CD4-positive, alpha-beta T cell treated with Interleukin-4 for 4 hours (primary cell): Measurements from ENCODE around the gene CYFIP1.
"Not testable (repeated sequence)": the region's sequence is repeated elsewhere in the genome, so short reads cannot be mapped to it uniquely, and the experiment has no call there.

Source experiments
- DNase-seq: peaks from one replicate; pipeline ENCODE4 v3.0.0-alpha.2; 2020

Gene CYFIP1

DNA sequence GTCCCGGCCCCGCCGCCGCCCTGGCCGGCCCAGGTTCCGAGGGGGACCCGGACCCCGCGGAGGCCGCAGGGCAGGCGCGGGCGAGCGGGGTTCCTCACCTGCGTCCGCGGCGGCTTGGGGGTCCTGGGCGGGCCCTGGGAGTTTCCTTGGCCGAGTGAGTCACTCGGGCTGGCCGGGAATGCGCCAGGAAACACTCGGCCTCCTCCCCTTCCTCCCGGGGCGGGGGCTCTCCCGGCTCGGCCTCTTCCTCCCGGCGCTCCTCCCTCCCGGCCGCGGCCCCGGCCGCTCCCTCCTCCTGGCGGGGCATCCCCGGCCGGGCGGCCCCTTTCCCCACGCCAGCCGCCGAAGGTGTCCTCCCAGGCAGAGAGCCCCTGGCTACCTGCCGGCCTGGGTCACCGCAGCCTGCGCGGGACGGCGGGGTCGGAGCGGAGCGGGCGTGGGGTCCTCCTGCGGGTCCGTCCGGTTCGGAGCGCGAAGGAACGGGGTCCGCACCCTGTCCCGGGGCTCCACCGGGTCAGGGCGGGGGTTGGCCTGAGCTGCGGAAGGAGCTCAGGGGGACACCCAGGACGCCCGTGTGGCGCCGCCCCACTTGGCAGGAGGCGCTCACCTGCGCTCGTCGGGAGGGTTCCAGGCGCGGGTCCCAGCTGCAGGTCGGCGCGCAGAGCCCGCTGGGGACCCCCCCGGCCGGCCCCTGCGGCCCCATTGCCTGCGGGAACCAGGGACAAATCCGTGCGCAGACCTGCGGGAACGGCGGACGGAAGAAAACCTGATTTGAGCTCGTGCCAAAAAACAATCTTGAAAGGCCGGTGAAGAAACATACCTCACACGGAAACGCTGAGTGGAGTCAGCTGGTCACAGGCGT is at the start of gene CYFIP1:
CYFIP1 (minus strand) TSS at position 180 of the 862 bp plus-strand sequence. CDS start 33,083 bp downstream, outside the sequence.
- peak; percentile 4 for DNase-seq

DNA sequence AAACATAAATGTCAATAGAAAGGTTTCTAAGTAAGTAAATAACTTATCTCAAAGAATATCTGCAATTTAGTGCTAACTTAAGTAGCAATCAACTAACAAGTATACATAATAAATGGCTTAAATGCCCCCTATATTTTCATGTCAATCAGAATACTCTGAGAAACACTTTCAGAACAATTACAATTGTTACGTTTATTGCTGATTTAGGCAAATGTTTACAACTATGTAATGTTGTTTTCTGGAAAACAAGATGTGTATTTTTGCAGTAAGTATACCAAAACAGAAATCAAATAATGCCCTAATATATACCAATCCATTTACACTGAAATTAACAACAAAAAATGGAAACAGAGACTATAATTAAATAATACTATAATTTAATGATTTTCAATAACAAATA is 46.0 kb upstream of the CYFIP1 start:
- DNase-seq: no peak

DNA sequence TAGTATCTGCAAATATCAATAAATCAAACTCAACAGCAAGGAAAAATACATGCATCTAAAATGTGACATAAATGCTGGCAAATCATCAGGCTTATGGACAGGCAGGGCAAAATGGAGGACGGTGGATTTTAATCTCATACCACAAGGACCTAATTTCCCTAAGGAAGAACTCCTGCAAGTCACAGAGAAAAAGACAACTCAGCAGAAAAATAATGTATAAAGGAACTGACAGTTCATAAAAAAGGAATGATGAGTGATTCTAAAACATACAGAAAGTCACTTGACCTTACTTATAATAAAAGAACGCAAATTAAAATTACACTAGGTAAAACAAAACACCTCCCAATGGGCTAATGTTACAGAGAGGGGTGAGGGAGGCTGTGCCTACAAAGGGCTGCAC is 42.0 kb upstream of the CYFIP1 start:
- no peak for DNase-seq

DNA sequence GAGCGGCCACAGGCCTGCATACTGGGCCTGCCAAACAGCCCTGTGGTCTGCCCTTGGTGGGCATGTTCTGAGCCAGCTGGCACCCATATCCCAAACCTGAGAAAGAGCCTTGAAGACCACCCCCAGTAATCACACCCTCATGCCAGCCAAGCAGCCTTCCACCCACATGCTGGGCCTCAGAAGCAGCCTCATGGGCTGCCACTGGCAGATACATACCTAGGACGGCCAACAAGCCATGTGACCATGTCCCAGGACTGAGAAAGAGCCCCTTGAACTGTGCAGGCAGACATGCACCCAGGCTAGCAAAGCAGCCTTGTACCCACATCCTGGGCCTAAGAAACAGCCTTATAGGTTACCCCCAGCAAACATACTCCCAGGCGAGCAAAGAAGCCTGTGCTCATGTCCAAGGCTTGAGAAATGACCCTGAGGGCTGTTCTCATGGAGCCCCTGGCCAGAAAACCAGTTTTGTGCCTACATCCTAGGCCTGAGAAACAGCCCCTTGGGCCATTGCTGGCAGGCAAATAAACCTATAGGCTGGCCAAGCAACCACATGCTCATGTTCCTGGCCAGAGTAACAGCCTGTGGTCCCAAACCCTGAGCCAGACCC is 34.3 kb upstream of the CYFIP1 start:
- DNase-seq: no peak

DNA sequence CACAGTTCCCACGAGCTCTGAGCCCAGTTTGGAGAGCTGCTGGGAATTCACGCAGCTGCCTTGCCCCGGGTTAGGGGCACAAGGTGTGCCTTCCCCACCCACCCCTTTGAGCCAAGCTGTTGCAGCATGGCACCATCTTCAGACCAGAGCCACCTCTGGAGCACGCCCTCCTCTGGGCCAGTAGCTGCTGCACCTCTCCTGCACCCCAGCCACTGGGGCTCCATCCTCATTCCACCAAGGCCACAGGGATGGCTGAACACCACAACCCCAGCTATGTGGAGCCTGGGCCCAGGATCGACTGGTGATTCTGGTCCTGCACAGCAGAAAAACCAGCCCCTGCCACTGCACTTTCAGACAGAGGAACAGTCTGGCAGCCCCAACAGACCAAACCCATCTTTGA is 33.5 kb upstream of the CYFIP1 start:
- DNase-seq: no peak

DNA sequence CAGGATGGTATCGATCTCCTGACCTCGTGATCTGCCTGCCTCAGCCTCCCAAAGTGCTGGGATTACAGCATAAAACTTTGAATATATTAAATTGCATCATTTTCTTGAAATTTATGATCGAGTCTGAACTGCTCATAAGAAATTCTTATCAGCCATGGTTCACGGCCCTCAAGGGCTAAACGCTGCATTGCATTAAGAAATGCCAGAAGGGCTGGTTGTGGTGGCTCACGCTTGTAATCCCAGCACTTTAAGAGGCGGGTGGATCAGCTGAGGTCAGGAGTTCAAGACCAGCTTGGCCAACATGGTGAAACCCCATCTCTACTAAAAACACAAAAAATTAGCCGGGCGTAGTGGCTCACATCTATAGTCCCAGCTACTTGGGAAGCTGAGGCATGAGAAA is 32.4 kb upstream of the CYFIP1 start:
- DNase-seq: not testable (repeated sequence)

DNA sequence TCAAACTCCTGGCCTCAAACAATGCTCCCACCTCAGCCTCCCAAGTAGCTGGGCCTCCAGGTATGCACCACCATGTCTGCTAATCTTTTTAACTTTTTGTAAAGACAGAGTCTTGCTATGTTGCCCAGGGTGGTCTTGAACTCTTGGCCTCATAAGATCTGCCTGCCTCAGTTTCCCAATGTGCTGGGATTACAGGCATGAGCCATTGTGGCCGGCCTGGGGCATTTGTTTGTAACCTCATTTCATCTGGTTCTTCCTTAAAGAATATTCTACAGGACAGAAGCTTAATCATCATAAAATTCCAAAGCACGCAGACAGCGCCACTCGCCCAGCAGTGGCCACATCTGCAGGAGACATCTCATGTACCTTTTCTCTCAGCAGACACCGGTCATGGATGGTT is 23.6 kb upstream of the CYFIP1 start:
- no peak for DNase-seq

DNA sequence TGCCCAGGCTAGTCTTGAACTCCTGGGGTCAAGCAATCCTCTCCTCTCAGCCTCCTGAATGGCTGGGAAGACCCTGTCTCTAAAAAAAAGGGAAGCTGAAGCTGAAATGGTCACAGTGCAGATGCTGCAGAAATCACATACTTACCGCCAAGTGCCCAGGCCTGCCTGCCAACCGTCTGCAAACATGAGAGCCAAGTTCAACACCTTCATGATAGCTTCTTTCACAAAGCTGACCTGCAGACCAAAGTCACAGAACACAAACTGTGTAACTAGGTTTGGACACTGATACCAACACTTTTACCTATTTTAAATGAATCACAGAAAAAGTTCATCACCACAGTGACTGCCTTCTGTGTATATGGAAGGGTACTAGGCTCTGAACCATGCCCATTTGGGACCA is 22.8 kb upstream of the CYFIP1 start:
- no peak for DNase-seq

DNA sequence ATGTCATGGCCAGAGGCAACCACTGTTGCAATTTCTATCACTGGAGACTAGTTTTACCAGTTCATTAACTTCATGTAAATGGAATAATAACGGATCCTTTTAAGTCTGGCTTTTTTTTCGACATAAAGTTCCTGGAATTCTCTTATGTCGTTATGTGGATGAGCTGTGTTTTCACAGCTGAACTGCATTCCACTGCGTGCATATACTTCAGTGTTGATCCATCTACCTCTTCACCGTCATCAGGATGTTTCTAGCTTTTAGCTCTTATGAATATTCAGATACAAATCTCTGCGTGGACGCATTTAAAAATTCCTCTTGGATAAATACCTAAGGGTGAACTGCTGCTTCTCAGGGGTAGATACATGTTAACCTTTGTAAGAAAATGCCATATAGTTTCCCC is 15.6 kb upstream of the CYFIP1 start:
- DNase-seq: no peak

DNA sequence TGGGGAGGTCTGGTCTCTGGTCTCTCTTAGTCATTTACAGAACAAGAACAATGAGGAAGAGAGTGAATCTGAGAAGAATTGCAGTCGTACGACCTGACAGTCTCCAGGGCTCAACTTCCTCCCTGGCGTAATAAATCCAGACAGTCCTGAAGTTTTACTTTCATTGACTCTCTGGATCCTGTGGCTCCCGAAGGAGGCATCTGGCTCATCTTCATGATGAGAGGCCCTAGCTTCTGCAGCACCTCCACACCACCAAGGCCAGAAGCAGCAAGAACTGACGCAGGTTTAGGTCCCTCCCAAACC is 11.8 kb upstream of the CYFIP1 start:
- no peak for DNase-seq

DNA sequence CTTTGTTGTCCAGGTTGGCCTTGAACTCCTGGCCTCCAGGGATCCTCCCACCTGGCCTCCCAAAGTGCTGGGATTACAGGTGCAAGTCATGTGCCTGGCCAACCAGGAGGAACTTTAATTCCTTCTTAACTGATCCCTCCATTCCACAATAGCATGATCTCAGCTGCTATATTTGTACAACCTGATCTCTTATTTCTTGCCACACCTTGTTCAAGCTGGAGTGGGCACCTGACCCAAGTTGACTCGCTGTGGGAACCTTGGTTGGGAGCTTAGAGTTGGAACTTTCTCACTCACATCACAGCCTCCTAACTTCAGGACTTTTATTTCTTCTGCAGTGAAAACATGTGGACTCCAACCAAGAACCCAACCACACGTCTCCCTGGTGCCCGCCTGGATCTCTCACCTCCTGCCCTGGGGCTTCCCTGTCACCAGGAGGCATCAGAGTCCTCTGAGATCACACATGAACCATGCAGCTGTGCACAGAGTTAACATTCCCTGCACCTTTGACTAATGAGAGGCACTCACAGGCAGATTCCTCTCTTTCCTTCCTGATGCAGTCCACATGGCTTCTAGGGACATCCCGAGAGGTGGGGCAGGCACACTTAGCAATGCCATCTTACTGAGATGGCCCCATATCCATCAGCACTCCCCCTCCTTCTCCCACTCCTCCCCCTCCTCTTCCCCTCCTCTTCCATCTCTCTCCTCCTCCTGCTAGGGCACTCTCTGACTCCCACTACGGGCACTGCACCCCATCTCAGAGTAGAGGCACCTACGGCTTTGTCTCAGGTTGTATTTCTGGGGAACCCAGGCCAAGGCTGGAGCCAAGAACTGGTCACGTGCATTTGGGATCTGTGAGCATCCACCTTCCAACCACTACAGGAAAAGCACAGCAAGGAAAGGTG is 9.7 kb upstream of the CYFIP1 start:
- DNase-seq: no peak

DNA sequence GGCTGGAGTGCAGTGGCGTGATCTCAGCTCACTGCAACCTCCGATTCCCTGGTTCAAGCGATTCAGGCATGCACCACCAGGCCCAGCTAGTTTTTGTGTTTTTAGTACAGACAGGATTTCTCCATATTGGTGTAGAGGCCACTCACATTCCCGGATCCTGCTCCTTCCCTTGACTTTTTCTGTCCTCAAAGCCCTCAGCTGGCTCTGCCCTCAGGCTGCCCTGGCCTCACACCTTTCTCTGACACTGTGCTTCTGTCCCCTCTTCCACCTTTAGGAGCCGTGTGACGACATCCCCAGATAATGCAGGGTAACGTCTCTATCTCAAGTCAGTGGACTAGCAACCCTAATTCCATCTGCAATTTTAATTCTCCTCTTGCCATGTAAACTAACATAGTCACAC is 8.6 kb upstream of the CYFIP1 start:
- DNase-seq: no peak

DNA sequence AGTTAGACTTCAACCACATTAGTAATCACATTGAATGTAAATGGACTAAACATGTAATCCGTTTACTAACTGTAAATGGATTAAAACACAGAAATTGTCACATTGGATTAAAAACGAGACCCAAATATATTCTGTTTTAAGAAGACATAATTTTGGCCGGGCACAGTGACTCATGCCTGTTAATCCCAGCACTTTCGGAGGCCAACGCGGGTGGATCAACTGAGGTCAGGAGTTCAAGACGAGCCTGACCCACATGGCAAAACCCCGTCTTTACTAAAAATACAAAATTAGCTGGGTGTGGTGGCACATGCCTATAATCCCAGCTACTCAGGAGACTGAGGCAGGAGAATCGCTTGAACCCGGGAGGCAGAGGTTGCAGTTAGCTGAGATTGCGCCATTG is 1.8 kb upstream of the CYFIP1 start:
- not testable (repeated sequence) for DNase-seq

DNA sequence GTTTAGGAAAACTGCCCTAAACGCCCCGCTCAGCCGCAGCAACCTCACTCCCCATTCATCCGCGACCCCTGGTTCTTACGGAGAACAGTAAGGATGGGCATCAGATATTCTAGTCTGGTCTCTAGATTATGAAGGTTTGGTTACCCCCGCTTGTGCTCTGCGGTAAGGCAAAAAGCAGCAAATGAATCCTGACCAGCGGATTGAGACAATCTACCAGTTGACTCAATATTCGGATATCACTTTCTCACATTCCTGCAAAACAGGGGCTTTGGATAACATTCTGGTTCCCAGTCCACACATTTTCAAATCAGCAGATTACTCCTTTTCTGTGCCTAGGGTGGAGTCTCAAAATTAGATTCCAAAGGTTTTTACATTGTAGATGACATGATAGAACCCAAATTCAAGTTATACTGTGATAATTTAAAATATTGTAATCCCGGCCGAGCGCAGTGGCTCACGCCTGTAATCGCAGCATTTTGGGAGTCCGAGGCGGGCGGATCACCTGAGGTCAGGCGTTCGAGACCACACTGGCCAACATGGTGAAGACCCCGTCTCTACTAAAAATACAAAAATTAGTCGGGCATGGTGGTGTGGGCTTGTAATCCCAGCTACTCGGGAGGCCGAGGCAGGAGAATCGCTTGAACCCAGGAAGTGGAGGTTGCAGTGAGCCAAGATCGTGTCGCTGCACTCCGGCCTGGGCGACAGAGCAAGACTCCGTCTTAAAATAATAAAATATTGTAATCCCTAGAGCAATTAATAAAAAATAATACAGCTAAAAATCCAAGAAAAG is 1.1 kb upstream of the CYFIP1 start:
- DNase-seq: no peak

DNA sequence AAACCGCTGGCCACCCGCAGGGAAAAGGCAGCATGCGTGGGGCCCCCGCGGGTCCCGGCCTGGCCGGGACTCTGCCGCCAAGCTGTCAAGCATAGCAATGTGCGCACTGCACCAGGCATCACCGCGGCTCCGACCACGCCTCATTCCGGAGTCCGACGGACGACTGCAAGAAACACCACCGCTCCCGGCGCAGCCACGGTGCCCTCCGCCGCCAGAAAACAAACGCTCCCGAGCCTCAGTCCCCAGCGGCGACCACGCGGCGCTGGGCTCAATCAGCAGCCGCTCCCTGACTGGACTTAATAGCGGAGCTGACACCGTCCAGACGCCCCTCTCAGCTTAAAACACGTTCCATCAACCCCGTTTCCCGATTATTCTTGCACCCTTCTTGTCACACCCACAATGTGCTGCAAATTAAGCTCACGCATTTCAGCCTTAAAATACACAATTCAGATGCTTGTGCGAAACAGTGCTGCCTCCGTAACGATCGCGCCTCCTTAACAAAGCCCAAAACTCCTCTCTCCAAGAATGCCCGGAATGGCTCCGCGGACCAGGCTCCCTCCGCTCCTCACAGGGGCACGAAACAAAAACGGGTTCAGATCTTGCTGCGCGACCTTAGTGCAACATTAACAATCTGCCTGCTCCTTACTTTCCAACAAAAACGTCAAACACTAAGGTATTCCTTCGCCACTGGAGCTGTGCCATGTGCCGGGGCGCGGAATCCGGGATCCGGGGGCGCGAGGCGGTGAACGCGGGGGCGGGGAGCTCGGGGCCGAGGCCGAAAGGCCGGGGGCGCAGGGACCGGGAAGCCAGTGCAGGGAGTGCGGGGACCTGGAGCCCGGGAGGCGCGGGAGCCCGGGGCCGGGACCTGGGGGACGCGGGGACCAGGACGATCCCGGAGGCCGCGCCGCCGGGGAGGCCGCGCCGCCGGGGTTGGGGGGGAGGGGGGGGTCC is 655 bp downstream of the CYFIP1 start:
- no peak for DNase-seq

DNA sequence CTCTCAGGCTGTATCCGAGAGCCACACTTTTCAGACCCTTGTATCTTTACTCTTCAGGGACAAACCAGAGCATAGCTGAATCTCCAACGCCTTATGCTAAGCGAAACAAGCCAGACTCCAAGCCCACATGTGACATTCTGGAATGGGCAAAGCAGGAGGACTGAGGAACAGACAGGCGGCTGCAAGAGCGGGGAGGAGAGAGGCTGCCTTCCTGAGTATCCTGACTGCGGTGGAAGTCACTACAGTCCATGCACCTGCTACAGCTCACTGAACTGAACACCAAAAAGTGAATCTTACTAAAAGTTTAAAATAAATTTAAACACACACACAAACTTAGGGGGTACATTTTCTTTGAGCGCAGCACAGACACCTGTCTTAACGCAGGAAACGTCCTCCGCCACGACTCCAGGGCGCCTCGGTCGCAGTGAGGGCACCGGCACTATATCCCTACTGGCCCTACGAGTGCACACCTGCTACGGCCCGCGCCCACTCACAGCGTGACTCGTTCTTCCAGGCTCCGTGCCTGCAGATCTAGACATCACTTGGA is 1.4 kb downstream of the CYFIP1 start:
- DNase-seq: no peak

DNA sequence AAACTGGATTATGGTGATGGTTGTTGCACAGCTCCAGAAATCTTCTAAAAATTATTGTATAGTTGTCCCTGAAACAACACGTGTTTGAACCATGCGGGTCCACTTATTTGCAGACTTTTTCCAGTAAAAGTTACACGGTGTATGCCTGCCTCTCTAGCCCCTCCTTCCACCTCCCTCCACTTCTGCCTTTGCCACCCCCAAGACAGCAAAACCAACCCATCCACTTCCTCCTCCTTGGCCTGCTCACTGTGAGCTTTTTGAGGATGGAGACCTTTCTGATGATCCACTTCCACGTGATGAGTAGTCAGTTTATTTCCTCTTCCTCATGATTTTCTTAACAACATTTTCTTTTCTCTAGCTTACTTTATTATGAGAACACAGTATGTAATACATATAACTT is 5.4 kb downstream of the CYFIP1 start:
- DNase-seq: no peak

DNA sequence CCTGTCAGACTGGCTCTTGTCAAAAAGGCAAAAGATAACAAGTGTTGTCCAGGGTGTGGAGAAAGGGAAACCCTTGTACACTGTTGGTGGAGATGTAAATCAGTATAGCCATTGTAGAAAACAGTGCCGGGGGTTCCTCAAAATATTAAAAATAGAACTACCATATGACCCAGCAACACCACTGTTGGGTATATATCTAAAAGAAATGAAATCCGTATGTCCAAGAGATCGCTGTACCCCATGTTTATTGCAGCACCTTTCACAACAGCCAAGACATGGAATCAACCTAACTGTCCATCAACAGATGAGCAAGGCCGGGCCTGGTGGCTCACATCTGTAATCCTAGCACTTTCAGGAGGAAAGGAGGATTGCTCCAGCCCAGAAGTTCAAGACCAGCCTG is 6.2 kb downstream of the CYFIP1 start:
- DNase-seq: no peak

DNA sequence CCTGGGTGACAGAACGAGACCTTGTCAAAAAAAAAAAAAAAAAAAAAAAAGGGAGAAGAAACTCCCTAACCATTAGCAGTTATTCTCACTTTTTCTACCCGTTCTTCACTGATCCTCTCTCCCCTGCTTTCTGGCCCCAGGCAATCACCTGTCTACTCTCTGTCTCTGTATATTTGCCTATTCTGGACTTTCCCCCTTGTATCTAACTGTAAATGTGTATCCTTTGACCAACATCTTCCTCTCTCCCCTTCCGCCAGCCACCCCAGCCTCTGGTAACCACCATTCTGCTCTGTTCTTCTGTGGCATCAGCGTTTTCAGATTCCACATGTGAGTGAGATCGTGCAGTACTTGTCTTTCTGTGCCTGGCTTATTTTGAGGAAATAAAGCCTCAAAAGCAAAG is 6.9 kb downstream of the CYFIP1 start:
- DNase-seq: no peak

DNA sequence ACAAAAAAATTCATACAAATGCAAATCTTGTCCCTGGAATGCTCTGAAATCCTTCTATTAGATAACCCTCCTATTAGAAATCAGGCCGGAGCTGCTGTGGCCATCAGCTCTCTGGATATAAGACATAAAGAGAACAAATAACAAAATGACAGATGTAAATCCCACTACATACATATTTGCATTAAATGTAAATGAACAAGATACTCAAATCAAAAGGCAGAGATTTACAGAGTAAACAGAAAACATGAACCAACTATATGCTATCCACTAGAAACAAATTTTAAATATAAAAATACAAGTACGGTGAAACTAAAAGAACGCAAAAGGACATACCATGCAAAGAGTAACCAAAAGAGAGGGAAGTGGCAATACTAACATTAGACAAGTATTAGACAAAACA is 10.7 kb downstream of the CYFIP1 start:
- no peak for DNase-seq

DNA sequence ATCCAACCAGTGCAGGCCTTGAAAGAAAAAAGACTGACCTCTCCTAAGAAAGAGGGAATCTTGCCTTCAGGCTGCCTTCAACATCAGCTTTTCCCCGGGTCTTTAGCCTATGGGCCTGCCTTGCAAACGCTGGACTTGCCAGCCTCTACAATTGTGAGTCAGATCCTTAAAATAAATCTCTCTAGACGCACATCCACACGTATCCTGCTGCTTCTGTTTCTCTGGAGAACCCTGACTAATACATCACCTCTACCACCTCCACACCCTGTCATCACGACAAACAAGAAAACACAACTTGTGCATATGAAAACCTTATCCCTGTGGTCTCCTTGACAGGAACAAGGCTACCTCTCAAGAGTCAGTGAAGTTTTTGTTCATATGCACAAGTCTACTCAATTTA is 11.8 kb downstream of the CYFIP1 start:
- DNase-seq: no peak
